Esophagus muscularis mucosa (tissue), 3 donors: ENCODE results near the gene BNIP3.

Experiments used
- CTCF ChIP-seq, 3 experiments: fragments of 200-600 bp in 2 of 3; fragments of 450-650 bp in 1 of 3; sonication (generic) in 2 of 3; IDR thresholded peaks; one replicate each; pipeline ENCODE4 v1.5.1; 2017 to 2019; ENCODE audit warnings: antibody characterized with exemption in 3 of 3, mild to moderate bottlenecking in 2 of 3, moderate library complexity in 1 of 3
- POLR2A ChIP-seq: fragments of 450-650 bp; IDR thresholded peaks from one replicate; pipeline ENCODE4 v1.6.1; 2017; ENCODE audit warnings: antibody characterized with exemption, moderate library complexity, mild to moderate bottlenecking, low read depth
- POLR2AphosphoS5 ChIP-seq, 2 donors: sonication (generic); formaldehyde crosslinking; IDR thresholded peaks; one replicate each; pipeline ENCODE4 v1.6.1; 2017; ENCODE audit warnings: antibody characterized with exemption in 2 of 2

DNA sequence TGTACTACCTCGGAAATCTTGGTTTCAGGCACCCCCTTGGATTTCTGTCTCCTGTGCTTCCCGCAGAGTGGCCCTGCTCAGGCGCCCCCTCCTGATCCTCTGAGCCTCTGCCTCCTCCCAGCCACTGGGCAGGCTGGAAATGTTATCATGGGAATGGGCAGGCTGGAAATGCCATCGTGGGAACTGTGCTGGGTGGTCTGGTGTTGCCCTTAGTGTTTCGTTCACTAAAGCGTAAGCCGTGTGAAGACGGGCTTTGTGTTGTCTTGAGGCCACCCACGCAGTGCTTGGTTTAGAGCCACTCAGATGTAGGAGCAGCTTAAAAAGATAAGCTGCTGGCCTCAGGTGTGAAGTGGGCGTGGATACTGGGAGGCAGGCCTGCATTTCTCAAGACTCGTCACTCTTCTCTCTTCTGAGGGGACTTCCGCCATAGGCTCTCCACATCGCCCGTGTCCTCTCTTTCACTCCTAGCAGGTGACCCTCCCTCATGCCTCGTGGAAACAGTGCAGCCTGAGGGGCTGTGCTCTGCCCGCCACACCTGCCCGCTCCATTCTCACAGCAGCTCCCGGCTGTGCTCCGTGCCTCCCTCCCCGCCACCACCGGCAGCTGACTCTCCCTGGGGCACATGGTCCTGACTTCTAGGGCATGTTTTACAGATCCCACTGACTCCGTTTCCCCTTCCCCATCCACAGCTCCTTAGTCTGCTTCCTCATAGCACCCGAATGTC lies 52.4 kb downstream of the BNIP3 start:
- no peak for TF ChIP-seq CTCF (IDR thresholded peaks at IDR 0.05)
- TF ChIP-seq POLR2AphosphoS5 (IDR thresholded peaks at IDR 0.05) = no peak
- no peak for TF ChIP-seq POLR2A
